ENCODE data around the gene PTPRU. TPM values are rescaled to one million over a fixed set of nuclear protein-coding genes. Genes with fewer than 3 reads are reported as not detected.

PTPRU gene
- total RNA-seq, 1 experiment from 2014 or later, result 6.8 TPM

DNA sequence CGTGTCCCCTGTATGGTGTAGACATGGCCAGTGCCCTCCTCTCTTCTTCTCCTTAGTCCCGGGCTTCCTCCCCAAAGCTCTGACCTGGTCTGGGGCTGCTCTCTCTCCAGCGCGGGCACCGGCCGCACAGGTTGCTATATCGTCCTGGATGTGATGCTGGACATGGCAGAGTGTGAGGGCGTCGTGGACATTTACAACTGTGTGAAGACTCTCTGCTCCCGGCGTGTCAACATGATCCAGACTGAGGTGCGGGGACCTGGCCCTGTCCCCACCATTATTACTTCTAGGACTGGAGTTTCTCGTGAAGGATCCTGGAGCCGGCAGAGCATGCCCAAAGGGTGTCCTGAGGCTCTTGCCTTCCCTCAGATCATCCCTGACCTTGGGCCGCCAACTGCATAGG is 78.9 kb downstream of the PTPRU start:
- Histone ChIP-seq H3K36me3 (ENCODE audit: insufficient read depth, low read length, poor library complexity, severe bottlenecking) (no peaks in the 10 kb centered on the region), H3K27ac (ENCODE audit: low read depth, low read length, poor library complexity, severe bottlenecking) (no peak overlapping the region), H3K4me1 (ENCODE audit: insufficient read depth, low read length, poor library complexity, severe bottlenecking) (no peaks in the 10 kb centered on the region), H3K27me3 (replicated peaks; ENCODE audit: insufficient read depth, low read depth, low read length, poor library complexity) (no peaks in the 10 kb centered on the region), H3K9me3 (ENCODE audit: low read depth, low read length, poor library complexity, severe bottlenecking) (no peaks in the 10 kb centered on the region), H3K4me3 (ENCODE audit: low read depth, low read length, poor library complexity, severe bottlenecking) (no peak overlapping the region)
- TF ChIP-seq, protein P1, sequence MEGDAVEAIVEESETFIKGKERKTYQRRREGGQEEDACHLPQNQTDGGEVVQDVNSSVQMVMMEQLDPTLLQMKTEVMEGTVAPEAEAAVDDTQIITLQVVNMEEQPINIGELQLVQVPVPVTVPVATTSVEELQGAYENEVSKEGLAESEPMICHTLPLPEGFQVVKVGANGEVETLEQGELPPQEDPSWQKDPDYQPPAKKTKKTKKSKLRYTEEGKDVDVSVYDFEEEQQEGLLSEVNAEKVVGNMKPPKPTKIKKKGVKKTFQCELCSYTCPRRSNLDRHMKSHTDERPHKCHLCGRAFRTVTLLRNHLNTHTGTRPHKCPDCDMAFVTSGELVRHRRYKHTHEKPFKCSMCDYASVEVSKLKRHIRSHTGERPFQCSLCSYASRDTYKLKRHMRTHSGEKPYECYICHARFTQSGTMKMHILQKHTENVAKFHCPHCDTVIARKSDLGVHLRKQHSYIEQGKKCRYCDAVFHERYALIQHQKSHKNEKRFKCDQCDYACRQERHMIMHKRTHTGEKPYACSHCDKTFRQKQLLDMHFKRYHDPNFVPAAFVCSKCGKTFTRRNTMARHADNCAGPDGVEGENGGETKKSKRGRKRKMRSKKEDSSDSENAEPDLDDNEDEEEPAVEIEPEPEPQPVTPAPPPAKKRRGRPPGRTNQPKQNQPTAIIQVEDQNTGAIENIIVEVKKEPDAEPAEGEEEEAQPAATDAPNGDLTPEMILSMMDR (conservative IDR thresholded peaks at IDR 0.05; ENCODE audit: low read depth, low read length), result no peak
- no peak for TF ChIP-seq EZH2 (IDR thresholded peaks at IDR 0.05; ENCODE audit: borderline replicate concordance, low read depth, low read length, poor library complexity, severe bottlenecking)
- DNase-seq (ENCODE audit: low spot score), result no peak
- ChIA-PET POLR2A (ENCODE audit: low non-redundant PET) (no interaction called here), CTCF (no interaction called here)
- intact Hi-C loops (cut with micrococcal nuclease; ENCODE audit: unreplicated experiment), result no loop called here
- no TSS peak for BruUV-seq (replicated peaks)

DNA sequence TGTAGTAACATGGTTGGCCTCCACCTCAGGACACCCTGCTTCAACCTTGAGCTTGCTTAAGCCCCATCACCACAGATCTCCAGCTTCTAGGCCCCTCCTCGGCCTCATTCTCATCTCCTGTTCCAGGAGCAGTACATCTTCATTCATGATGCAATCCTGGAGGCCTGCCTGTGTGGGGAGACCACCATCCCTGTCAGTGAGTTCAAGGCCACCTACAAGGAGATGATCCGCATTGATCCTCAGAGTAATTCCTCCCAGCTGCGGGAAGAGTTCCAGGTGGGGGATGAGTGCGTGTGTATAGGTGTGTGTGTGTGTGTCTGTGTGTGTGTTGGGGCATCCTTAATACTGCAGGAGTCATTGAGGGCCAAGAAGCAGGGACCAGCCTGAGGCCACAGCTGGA is 79.6 kb downstream of the PTPRU start:
- Histone ChIP-seq H3K4me3 (ENCODE audit: low read depth, low read length, poor library complexity, severe bottlenecking) (no peak overlapping the region), H3K36me3 (ENCODE audit: insufficient read depth, low read length, poor library complexity, severe bottlenecking) (no peaks in the 10 kb centered on the region), H3K4me1 (ENCODE audit: insufficient read depth, low read length, poor library complexity, severe bottlenecking) (no peaks in the 10 kb centered on the region), H3K9me3 (ENCODE audit: low read depth, low read length, poor library complexity, severe bottlenecking) (no peaks in the 10 kb centered on the region), H3K27me3 (replicated peaks; ENCODE audit: insufficient read depth, low read depth, low read length, poor library complexity) (no peaks in the 10 kb centered on the region), H3K27ac (ENCODE audit: low read depth, low read length, poor library complexity, severe bottlenecking) (no peak overlapping the region)
- POLR2A ChIA-PET (ENCODE audit: low non-redundant PET), result no interaction called here
- CTCF ChIA-PET, result no interaction called here
- intact Hi-C loops (cut with micrococcal nuclease; ENCODE audit: unreplicated experiment), result no loop called here
- TF ChIP-seq EZH2 (IDR thresholded peaks at IDR 0.05; ENCODE audit: borderline replicate concordance, low read depth, low read length, poor library complexity, severe bottlenecking), result no peak
- TF ChIP-seq, protein P1 (conservative IDR thresholded peaks at IDR 0.05; ENCODE audit: low read depth, low read length), result no peak
- no TSS peak for BruUV-seq (replicated peaks)
- no peak for DNase-seq (ENCODE audit: low spot score)

DNA sequence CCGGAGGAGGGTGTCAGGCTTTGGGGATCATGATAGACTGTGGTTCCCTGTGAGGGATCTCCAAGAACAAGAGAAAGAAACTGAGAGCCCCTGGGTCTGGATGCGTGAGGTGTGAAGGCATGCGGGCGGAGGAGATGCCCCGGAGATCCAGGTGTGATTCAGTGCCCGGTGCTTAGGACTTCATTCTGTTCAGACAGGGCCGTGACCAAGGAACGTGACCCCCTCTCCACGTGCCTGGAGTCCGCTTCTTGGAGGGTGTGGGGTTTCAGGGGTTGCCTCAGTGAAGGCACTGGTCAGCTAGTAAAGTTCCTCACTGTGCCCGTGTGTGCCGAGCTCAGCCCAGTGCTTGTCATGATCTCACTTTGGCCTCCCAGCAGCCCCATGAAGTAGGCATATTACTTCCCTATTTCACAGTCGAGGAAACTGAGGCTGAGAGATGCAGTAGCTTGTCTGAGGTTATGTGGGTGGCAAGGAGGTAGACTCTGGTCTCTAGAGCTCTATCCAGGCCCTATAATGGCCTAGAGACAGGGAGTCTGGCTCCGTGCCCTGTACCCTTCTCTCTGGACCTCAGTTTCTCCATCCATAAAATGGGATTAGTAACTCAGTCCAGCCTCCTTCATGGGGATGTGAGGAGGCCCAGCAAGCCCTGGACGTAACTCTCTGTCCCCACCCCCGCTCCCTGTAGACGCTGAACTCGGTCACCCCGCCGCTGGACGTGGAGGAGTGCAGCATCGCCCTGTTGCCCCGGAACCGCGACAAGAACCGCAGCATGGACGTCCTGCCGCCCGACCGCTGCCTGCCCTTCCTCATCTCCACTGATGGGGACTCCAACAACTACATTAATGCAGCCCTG is 81.0 kb downstream of the PTPRU start:
- no TSS peak for BruUV-seq (replicated peaks)
- POLR2A ChIA-PET (ENCODE audit: low non-redundant PET), result no interaction called here

More for the DNA sequence above, 81.0 kb downstream of the PTPRU start:
- H3K36me3 ChIP-seq (ENCODE audit: insufficient read depth, low read length, poor library complexity, severe bottlenecking), result no peaks in the 10 kb centered on the region
- H3K4me1 ChIP-seq (ENCODE audit: insufficient read depth, low read length, poor library complexity, severe bottlenecking), result no peaks in the 10 kb centered on the region
- DNase-seq (ENCODE audit: low spot score), result no peak
- intact Hi-C loops (cut with micrococcal nuclease; ENCODE audit: unreplicated experiment), result no loop called here
- CTCF ChIA-PET, result no interaction called here
- H3K4me3 ChIP-seq (ENCODE audit: low read depth, low read length, poor library complexity, severe bottlenecking), result no peak overlapping the region
- no peaks in the 10 kb centered on the region for H3K27me3 ChIP-seq (replicated peaks; ENCODE audit: insufficient read depth, low read depth, low read length, poor library complexity)
- H3K9me3 ChIP-seq (ENCODE audit: low read depth, low read length, poor library complexity, severe bottlenecking), result no peaks in the 10 kb centered on the region
- TF ChIP-seq, protein P1 (conservative IDR thresholded peaks at IDR 0.05; ENCODE audit: low read depth, low read length), result no peak
- no peak for TF ChIP-seq EZH2 (IDR thresholded peaks at IDR 0.05; ENCODE audit: borderline replicate concordance, low read depth, low read length, poor library complexity, severe bottlenecking)
- H3K27ac ChIP-seq (ENCODE audit: low read depth, low read length, poor library complexity, severe bottlenecking), result no peak overlapping the region

Data from A673 (cell line).